ENCODE measurements around the gene AARS2. TPM values are rescaled to one million over a fixed set of nuclear protein-coding genes. Genes with fewer than 3 reads are reported as not detected.
"Not testable (repeated sequence)": the region's sequence is repeated elsewhere in the genome, so short reads cannot be mapped to it uniquely, and the experiment has no call there.

The AARS2 gene
- total RNA-seq (2014; rRNA removed; shearing (Covaris generic)) = 11.4 and 12.1 TPM in 2 replicates

DNA sequence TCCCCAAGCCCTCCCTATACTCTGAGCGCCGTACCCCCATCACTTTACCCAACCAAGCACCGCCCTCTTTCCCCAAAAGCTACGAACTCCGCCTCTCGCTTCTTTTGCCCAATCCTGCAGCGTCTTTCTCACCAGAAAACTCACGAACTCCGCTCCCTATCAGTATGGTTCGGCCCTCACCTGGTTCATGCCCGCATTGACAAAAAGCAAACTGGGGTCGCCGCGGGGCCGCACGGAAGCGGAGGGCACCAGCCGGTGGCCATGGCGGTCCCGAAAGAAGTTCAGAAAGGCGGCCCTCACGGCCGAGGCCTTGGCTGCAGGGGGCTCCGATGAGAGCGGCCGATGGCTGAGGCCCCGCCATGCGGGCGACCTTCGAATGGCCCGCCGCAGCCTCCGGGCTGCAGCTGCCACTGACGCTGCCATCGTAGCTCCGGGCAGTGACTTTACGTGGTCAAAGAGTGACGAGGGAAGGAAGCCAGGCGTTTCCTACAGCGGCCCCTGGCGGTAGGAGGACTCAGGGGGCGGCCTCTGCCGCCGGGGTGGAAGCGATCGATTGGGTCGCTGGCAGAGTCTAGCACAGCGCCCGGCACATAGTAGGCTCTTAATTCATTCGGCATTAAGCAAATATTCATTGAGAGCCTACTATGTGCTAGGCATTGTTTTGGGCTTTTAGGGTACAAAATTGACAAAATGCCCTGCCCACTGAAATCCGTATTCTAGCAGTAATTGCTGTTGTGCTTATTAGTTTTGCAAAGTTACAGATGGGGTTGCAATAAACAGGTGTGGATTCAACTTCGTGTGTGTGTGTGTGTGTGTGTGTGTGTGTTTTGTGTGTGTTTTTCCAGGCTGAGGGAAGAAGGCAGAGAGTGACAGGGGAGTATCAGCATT is at the start of gene AARS2:
Gene AARS2 (minus strand): TSS at position 447 of the 888 bp plus-strand sequence. CDS start 24 bp downstream, at position 423.
- peak; percentile 74 to 88 for DNase-seq (ENCODE audit: low read depth in 1 of 2, low spot score in 2 of 2)
- Histone ChIP-seq H3K4me1 (replicated peaks) (peaks cover 6% of the 10 kb centered on the region; the same call in 1 of the 2 replicates), H3K36me3 (peaks cover 39% of the 10 kb centered on the region), H3K9me3 (replicated peaks) (no peaks in the 10 kb centered on the region), H3K27me3 (replicated peaks) (peaks cover 14% of the 10 kb centered on the region), H3K4me3 (peak within 1 kb of the TSS; percentile 73), H3K27ac (peak within 1 kb of the TSS; percentile 20)

- H3K4me3 ChIP-seq = no peak overlapping the region
- H3K9me3 ChIP-seq (replicated peaks) = no peaks in the 10 kb centered on the region
- H3K36me3 ChIP-seq = no peaks in the 10 kb centered on the region
- H3K4me1 ChIP-seq (replicated peaks) = no peaks in the 10 kb centered on the region
- no peak overlapping the region for H3K27ac ChIP-seq
- no peak for DNase-seq (ENCODE audit: low read depth in 1 of 2, low spot score in 2 of 2)
- H3K27me3 ChIP-seq (replicated peaks) = peaks cover 26% of the 10 kb centered on the region
Observed at GRCh38 chr6:44361947-44362346, 48.8 kb upstream of the AARS2 start.

- no peak overlapping the region for H3K4me3 ChIP-seq
- no peaks in the 10 kb centered on the region for H3K4me1 ChIP-seq (replicated peaks)
- H3K36me3 ChIP-seq = no peaks in the 10 kb centered on the region
- no peaks in the 10 kb centered on the region for H3K9me3 ChIP-seq (replicated peaks)
- no peak overlapping the region for H3K27ac ChIP-seq
- no peak for DNase-seq (ENCODE audit: low read depth in 1 of 2, low spot score in 2 of 2)
- H3K27me3 ChIP-seq (replicated peaks) = peaks cover 26% of the 10 kb centered on the region
Observed at GRCh38 chr6:44359973-44360372, 46.8 kb upstream of the AARS2 start.

DNA sequence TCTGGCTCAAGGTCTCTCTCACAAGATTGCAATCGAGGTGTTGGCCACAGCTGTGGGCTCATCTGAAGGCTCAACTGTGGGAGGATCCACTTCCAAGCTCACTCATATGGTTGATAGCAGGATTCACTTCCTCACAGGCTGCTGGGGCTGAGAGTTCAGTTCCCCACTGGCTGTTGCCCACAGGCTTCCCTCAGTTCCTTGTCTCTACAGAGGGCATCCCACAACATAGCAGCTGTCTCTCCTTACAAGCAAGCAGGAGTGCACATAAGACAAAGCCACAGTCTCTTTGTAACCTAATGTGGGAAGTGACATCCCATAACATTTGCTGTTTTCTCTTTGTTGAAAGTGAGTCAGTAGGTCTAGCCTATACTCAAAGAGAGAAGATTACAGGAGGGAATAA is 43.3 kb upstream of the AARS2 start:
- H3K27me3 ChIP-seq (replicated peaks) = peaks cover 12% of the 10 kb centered on the region
- no peak overlapping the region for H3K27ac ChIP-seq
- H3K9me3 ChIP-seq (replicated peaks) = no peaks in the 10 kb centered on the region
- H3K4me3 ChIP-seq = no peak overlapping the region
- H3K36me3 ChIP-seq = no peaks in the 10 kb centered on the region
- H3K4me1 ChIP-seq (replicated peaks) = no peaks in the 10 kb centered on the region
- peak in 1 of 2 experiments; percentile 14 for DNase-seq (ENCODE audit: low read depth in 1 of 2, low spot score in 2 of 2)

- H3K4me1 ChIP-seq (replicated peaks) = no peaks in the 10 kb centered on the region
- no peak overlapping the region for H3K27ac ChIP-seq
- H3K27me3 ChIP-seq (replicated peaks) = peaks cover 9% of the 10 kb centered on the region
- H3K4me3 ChIP-seq = no peak overlapping the region
- DNase-seq (ENCODE audit: low read depth in 1 of 2, low spot score in 2 of 2) = peak in 1 of 2 experiments; percentile 12
- H3K36me3 ChIP-seq = no peaks in the 10 kb centered on the region
- no peaks in the 10 kb centered on the region for H3K9me3 ChIP-seq (replicated peaks)
Observed at GRCh38 chr6:44355640-44356039, 42.5 kb upstream of the AARS2 start.

- H3K27ac ChIP-seq = no peak overlapping the region
- no peak overlapping the region for H3K4me3 ChIP-seq
- peak in 1 of 2 experiments; percentile 3 for DNase-seq (ENCODE audit: low read depth in 1 of 2, low spot score in 2 of 2)
- 0 out of 2 replicates have a peak, but pooled peaks cover 2% of the 10 kb centered on the region for H3K27me3 ChIP-seq (replicated peaks)
- no peaks in the 10 kb centered on the region for H3K4me1 ChIP-seq (replicated peaks)
- H3K9me3 ChIP-seq (replicated peaks) = no peaks in the 10 kb centered on the region
- H3K36me3 ChIP-seq = no peaks in the 10 kb centered on the region
Observed at GRCh38 chr6:44353336-44353735, 40.2 kb upstream of the AARS2 start.

GRCh38 chr6:44352259-44352658 is 39.1 kb upstream of the AARS2 start:
- Histone ChIP-seq H3K4me3 (no peak overlapping the region), H3K27ac (no peak overlapping the region), H3K9me3 (replicated peaks) (no peaks in the 10 kb centered on the region), H3K36me3 (no peaks in the 10 kb centered on the region), H3K4me1 (replicated peaks) (no peaks in the 10 kb centered on the region), H3K27me3 (replicated peaks) (no peaks in the 10 kb centered on the region)
- DNase-seq (ENCODE audit: low read depth in 1 of 2, low spot score in 2 of 2) = no peak

- not testable (repeated sequence) for H3K9me3 ChIP-seq (replicated peaks); H3K27me3 ChIP-seq (replicated peaks); H3K4me3 ChIP-seq; DNase-seq (ENCODE audit: low read depth in 1 of 2, low spot score in 2 of 2); H3K36me3 ChIP-seq; H3K4me1 ChIP-seq (replicated peaks); H3K27ac ChIP-seq
Observed at GRCh38 chr6:44350650-44350994, 37.5 kb upstream of the AARS2 start.

DNA sequence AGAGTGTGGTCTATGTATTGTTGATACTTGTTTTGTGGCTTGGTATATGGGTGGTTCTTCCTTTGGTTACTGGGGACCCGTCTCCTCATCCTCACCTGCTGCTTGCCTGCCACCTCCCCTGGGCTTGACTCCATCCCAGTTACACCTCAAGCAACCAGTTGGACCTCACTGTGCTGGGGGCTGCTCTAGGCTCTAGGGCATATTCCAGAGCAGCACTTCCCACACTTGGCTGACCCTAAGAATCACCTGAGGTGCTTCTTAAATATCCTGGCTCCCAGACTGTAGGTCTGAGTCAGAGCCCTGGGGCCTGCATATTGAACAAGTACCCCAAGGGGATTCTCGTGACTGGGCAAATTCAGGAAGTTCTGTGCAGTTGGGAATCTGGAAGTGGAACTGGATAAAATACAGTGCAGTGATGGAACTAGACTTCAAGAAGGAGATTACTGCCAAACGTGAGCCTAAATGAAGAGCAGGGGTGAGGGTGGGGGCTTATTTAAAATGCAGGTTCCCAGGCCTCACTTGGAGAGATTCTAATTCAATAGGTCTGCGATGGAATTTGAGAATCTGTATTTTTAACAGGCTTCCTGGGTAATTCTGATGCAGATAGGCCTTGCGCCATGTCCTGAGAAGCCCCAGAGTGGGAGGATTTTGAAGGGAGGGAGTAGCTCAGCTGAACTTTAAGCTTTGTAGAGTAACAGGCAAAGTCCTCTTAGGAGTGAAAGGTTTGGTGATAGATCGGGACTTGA is 36.9 kb upstream of the AARS2 start:
- H3K27ac ChIP-seq = no peak overlapping the region
- no peak for DNase-seq (ENCODE audit: low read depth in 1 of 2, low spot score in 2 of 2)

DNA sequence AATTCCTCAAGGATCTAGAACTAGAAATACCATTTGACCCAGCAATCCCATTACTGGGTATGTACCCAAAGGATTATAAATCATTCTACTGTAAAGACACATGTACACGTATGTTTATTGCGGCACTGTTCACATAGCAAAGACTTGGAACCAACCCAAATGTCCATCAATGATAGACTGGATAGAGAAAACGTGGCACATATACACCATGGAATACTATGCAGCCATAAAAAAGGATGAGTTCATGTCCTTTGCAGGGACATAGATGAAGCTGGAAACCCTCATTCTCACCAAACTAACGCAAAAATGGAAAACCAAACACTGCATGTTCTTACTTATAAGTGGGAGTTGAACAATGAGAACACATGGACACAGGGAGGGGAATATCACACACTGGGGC is 33.7 kb upstream of the AARS2 start:
- DNase-seq (ENCODE audit: low read depth in 1 of 2, low spot score in 2 of 2); H3K4me3 ChIP-seq; H3K9me3 ChIP-seq (replicated peaks); H3K27ac ChIP-seq; H3K4me1 ChIP-seq (replicated peaks); H3K36me3 ChIP-seq: not testable (repeated sequence)
- H3K27me3 ChIP-seq (replicated peaks) = peaks cover 32% of the 10 kb centered on the region

More for the DNA sequence above, 36.9 kb upstream of the AARS2 start:
- H3K9me3 ChIP-seq (replicated peaks) = no peaks in the 10 kb centered on the region
- no peaks in the 10 kb centered on the region for H3K36me3 ChIP-seq
- H3K4me3 ChIP-seq = no peak overlapping the region
- H3K27me3 ChIP-seq (replicated peaks) = peaks cover 6% of the 10 kb centered on the region; the same call in 1 of the 2 replicates
- no peaks in the 10 kb centered on the region for H3K4me1 ChIP-seq (replicated peaks)

DNA sequence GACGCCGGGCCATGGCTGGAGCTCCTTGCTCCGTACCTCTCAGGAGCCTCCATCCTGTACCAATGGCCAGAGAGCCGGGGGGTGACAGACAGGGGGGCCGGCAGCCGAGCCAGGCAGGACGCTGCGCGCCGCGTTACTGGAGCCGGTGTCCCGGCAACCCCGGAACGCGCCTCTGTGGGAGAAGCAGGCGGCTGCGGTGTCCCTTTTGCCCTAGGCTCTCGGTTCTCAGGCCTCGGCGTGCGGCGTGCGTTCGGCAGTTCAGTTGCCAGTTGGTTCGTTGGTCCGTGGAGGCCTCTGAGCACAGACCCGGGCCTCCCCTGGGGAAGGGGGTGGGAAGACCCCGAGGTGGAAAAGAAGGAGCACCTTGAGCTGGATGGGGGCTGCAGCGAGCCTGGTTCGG is 29.3 kb upstream of the AARS2 start, which contains the start of gene SPATS1:
Gene SPATS1 (plus strand): TSS at position 162 of the 400 bp plus-strand sequence. CDS start 446 bp downstream, outside the sequence.
- no peak within 1 kb of the TSS for H3K27ac ChIP-seq
- no peaks in the 10 kb centered on the region for H3K9me3 ChIP-seq (replicated peaks)
- H3K4me1 ChIP-seq (replicated peaks) = no peaks in the 10 kb centered on the region
- peaks cover 35% of the 10 kb centered on the region for H3K27me3 ChIP-seq (replicated peaks)
- H3K4me3 ChIP-seq = no peak within 1 kb of the TSS
- DNase-seq (ENCODE audit: low read depth in 1 of 2, low spot score in 2 of 2) = no peak
- H3K36me3 ChIP-seq = no peaks in the 10 kb centered on the region

- no peaks in the 10 kb centered on the region for H3K4me1 ChIP-seq (replicated peaks)
- no peaks in the 10 kb centered on the region for H3K9me3 ChIP-seq (replicated peaks)
- DNase-seq (ENCODE audit: low read depth in 1 of 2, low spot score in 2 of 2) = no peak
- peaks cover 35% of the 10 kb centered on the region for H3K27me3 ChIP-seq (replicated peaks)
- H3K36me3 ChIP-seq = no peaks in the 10 kb centered on the region
- H3K27ac ChIP-seq = no peak overlapping the region
- H3K4me3 ChIP-seq = no peak overlapping the region
Observed at GRCh38 chr6:44342052-44342451, 28.9 kb upstream of the AARS2 start.

DNA sequence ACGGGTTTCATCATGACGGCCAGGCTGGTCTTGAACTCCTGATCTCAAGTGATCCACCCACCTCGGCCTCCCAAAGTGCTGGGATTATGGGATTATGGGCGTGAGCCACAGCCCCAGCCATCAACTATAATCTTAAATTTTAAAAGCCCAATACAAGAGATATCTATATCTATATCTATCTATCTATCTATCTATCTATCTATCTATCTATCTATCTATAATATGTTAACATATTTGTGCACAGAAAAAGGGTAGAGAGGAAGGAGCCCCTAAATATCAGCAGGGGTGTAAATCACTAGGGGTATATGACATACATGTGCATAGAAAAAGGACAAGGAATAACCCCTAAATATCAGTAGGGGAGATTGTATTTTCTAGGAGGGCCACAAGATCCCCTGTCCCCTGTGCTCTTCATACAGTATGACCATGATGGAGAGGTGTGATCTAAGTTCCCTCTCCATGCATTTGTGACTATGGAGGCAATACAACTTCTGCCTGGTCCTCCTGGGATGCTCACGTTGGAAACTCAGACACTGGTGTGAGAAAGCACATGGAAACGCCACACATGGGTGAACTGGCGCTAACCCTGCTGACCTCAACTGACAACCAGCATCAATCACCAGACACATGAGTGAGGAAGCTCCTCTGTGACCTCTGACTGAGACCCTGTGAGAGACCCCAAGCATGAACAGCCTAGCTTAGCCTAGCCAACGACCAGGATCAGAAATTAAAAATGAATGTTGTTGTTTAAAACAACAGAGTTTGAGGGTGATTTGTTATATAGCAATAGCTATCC is 28.1 kb upstream of the AARS2 start:
- Histone ChIP-seq H3K9me3 (replicated peaks) (no peaks in the 10 kb centered on the region), H3K36me3 (no peaks in the 10 kb centered on the region), H3K27ac (no peak overlapping the region), H3K4me1 (replicated peaks) (no peaks in the 10 kb centered on the region), H3K27me3 (replicated peaks) (peaks cover 41% of the 10 kb centered on the region), H3K4me3 (no peak overlapping the region)
- DNase-seq (ENCODE audit: low read depth in 1 of 2, low spot score in 2 of 2) = no peak

Data from SJSA1 (cell line).